Hypothalamus (tissue), 51 donors: ENCODE measurements around the gene TRMU.

Experiments used
- DNase-seq, 51 donors: peaks; one replicate each; lab custom pipeline; 2025; lab: John Stamatoyannopoulos, UW

TRMU gene

DNA sequence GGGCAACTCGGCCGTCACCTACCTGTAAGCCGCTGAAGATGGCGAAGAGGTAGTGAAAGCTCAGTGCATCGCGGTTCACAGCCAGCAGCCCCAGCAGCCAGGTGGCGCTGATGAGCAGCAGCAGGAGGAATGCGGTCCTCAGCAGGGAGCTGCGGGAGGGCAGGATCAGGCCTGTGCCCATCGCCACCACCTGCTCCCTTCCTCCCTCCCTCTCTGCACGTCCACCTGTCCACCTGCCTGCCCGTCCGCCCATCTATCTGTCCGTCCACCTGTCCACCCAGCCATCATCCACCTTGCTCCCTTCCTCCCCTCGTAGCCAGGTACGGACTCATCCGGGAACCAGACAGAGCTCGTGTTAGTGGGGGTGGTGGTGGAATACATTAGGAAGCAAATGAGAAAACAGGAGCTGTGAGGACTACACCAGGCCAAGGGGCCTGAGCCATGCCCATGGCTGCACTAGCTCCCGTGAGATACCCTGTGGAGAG is 32.2 kb downstream of the TRMU start:
- DNase-seq = peak in 9 of 51 donors; percentile 2 to 46 (median 10)

DNA sequence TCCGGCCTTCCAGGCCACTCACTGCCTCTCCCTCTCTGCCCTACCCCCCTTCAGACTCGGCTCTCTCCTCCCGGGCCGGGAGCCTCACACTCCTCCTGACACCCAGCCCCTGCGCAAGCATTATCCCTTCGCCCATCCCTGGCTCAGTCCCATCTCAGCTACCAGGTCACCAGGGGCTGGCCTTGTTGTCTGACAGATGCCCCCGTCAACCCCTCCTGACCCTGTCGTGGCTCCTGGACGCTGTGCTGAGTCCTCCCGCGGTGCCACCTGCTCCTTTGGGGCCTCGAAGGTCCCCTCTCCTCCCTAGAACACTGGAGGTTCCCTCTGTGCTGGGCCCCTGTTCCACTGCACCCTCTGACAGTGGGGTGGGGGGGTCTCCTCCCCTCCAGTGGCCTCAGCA is 32.9 kb downstream of the TRMU start:
- DNase-seq = no peak

DNA sequence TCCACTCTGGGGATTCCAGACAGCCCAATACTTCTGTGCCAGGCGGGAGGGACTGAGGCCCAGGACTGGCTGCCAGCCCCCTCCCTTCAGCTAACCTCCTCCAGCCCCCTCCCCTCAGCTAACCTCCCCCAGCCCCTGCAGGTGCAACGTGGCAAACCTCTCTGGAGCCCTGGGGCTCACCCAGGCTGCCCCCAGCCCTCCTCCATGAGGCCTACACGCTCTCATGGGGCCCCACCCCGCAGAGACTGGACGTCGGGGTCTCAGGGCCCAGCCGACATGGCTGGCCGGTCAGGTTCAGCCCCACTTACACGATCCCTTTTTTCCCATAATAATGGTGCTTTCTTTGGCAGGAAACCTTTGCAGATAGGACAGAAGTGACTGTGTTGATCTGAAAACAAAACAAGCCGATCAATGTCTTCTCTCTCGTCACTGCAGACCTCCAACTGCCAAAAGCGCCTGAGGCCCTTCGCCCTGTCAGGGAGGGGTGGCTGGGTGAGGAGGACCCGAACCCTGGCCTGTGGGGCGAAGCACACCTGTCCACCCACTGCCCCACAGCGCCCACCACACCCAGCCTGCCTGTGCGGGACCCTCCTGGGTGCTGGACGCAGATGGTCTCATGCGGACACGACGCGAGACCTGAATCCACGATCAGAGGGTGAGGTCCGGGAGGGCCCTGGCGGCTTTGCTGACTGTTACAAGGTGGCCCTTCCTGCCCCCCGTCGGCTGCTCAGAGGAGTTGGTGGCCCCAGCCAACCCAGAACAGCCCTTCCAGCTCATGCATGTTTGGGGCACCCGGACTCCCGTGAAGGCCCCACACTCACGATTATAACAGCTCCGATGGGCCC is 33.6 kb downstream of the TRMU start:
- no peak for DNase-seq

DNA sequence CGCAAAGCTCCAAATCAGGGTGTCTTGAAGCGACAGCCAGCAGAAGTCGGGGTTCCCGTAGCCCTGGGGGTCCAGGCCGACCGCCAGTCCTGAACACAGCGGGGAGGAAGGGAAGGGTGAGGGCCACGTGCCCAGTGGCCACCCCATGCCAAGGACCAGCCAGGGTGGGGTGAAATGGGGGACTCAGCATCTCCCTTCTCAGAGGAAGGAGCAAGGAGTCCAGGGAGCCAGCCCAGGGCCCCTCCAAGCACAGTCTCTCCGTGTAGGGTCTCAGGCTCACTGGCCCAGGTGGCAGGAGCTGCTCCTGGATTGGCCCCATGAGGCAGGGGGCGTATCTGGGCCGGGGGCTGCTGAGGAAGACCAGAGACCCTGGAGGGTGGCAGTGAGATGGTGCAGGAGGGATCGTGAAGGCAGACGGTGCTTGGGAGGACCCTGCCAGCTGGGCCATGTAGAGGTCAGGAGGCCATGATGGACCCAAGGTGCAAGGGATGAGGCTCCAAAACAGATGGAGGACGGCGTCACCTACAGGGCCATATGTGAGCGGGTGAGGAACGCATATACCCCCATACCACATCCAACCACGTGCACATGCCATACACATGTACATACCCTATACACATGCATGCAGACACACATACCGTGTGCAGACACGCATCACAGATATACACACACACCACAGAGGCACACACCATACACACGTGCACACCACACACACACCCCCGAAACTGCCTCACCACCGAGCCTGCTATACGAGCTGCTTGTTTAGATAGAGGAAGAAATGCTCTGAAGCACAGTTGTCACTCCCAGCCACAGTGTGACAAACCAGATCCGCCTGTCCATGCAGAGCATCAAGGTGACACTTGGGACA is 34.4 kb downstream of the TRMU start:
- no peak for DNase-seq

DNA sequence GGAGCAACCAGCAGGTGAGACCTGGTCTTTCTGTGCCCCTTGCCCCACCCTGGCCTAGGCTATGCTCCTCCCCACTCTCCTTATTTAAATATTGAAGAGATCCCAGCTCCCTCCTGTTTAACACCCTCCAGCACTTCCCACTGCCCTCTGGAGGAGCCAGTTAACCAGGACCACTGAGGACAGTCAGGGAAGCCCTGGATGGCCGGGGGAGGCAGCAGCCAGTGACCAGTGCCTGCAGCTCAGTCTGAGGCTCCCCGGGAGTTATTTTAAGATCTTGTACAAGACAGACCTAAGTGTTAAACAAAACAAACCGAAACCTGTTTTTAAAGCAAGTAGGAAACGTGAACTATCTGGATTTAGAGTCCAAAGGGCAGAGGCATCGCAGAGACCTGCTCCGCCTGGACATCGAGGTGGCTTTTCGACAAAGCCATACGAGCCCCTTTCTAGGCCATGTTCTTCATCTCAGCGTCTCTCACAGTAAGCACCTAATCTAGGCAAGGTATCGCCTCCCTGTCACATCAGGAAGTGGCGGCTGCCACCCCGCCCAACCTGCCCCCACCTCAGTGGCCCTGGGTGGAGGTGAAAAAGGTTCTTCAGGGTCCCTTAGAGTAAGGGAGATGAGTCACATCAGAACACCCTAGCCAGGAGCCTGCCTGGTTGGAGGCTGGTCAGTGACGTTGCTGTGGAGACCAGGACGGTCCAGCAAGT is 35.2 kb downstream of the TRMU start:
- no peak for DNase-seq

DNA sequence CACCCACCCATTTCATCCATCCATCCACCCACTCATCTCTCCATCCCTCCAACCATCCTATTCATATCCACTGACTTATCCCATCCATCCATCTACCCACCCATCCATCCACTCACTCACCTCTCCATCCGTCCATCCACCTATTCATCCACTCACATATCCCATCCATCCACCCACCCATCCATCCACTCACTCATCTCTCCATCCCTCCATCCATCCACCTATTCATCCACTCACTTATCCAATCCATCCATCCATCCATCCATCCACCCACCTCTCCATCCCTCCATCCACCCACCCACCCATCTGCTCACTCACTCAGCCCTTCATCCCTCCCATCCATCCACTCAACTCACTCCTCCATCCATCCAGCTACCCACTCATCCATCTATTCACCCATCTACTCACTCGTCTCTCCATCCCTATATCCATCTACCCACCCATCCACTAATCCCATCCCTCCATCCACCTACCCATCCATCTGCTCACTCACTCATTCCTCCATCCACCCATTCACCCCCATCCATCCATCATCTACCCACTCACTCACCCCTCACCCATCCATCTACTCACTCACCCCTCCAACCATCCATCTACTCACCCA is 36.2 kb downstream of the TRMU start:
- DNase-seq = no peak

DNA sequence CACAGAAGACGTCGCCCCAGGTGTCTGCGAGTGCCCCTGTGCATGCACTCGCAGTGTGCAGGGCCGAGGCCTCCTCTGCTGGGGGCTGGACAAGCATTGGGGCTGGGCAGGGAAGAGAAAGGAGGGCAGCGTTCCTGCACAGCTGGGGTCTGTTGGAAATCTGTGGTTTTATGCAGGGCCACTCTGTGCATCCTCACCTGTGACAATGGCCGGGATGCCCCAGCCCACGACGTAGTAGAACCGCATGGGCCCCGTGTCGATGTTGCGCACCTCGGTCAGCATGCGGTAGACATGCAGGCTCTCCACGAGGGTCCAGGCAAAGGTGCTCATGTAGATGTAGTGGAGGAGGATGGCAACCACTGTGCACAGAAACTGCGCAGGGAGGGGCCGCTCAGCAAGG is 37.2 kb downstream of the TRMU start:
- DNase-seq = no peak

DNA sequence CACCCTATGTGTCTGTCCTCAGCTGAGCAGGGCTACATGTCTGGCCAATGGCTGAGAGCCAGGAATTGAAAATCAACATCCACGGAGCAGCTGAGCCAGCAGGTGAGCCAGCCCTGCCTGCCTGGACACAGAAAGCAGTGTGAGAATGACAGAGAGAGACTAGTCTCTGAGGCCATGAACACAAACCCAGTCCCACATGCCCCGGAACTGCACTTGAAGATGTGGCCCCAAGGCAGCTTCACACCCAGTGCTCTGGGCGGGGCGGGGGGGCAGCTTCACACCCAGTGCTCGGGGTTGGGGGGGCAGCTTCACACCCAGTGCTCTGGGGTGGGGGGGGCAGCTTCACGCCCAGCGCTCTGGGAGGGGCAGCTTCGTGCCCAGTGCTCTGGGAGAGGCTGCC is 37.6 kb downstream of the TRMU start:
- no peak for DNase-seq

DNA sequence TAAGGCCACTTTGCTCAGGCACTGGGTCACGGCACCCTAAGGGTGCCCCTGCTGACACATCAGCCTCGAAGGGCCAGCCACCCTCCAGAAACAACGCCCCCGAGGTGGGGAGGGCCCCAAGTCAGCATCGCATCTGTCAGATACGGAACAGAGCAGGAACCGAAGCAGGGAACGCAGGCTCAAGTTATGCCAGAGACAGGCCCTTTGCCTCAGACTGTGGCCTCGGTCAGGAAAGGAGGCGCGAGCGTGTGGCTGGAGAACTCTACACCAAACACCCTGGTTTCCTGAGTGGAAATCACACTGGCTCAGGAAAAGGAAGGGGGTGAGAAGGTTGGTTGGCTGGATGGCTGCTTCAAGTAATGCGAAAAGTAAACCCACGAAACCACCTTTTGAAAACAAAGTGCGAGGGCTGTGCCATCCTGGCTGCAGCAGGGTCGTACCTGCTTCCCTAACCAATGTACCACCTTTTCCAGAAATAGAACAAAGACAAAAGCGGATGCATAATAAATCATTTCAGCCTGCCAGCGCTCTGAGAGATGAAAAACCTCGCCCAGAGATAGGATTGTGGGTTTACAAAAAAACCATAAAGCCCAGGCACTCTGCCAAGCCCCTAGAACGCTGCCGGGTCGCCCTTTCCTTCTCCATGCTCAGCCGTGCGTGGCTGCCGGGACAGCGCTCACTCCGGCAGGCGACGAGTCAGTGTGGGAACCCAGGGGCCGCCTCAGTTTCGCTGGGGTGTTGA is 38.6 kb downstream of the TRMU start:
- no peak for DNase-seq

DNA sequence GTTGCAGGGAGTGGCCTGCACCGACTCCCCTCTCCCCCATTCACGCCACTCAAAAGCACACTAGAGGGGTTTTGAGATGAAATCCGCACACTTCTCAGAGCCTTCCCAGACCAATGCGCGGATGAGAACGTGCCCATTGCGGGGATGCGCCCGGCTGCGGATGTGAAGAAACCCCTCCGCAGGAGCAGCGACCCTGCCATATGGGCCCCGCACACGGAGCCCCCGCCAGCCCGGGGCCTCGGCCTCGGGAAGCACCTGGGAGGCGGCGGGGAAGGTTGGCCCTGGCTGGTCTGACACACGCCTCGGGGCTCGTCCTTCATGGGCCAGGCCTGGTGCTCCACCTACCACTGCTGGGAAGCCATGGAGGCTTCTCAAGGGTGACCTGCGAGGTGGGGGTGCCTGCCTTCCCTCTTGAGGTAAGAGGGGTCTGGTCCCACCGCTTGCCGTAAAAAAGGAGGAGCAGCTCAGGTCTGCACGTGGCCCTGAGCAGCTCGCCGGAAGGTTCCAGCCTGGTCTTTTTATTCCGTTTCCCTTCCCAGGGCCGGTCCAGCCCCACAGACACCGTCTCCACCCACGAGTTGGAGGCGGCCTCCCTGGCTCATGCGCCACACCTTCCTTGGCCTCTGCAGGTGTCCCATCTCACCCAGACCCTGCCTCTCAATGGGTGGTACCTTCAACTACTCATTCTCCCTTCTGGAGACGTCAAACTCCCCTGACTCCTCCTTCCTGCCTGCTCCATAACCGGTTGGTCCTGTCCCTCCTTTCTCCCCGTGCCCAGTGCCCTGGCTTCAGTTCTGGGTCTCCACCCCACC is 39.4 kb downstream of the TRMU start:
- DNase-seq = no peak

DNA sequence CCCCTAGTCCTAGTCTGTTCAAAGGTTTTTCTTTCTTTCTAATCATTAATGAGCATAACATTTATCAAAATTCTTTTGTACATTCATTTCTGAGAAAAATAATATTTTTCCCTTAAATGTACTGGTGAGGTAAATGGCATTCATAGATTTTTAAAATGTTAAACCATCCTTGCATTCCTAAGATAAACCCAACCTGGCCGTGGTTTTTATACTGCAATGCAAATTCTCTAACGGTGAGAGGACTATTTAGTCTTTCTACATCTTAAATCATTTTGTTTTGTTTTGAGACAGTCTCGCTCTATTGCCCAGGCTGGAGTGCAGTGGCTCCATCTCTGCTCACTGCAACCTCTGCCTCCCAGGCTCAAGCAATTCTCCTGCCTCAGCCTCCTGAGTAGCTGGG is 40.6 kb downstream of the TRMU start:
- DNase-seq = no peak

DNA sequence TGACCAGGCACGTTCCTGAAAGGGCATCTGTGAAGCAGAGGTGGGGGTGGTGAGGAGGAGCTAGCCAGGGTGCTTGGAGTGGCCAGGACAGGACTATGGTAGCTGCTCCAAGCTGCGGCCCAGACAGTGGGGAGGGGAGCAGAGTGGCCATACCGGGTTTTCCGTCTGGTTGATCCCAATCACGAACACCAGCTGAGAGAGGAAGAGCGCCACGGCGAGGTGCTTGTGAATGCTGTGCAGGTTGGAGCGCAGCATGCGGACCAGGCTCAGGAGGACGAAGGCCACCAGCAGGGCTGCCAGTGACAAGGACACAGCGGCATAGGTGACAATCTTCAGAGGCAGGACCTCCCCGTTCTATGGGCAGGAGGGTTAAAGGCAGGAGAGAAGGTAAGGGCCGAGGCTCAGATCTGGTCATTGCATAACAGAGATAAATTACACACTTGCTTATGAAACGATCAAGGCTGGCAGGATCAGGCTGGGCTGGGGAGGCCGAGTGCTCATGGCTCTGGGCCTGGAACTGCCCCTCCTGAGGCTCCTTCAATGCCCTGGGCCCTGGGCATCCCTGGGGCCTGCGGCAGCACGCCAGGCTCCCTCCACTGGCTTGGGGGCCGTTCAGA is 41.5 kb downstream of the TRMU start:
- DNase-seq = no peak

DNA sequence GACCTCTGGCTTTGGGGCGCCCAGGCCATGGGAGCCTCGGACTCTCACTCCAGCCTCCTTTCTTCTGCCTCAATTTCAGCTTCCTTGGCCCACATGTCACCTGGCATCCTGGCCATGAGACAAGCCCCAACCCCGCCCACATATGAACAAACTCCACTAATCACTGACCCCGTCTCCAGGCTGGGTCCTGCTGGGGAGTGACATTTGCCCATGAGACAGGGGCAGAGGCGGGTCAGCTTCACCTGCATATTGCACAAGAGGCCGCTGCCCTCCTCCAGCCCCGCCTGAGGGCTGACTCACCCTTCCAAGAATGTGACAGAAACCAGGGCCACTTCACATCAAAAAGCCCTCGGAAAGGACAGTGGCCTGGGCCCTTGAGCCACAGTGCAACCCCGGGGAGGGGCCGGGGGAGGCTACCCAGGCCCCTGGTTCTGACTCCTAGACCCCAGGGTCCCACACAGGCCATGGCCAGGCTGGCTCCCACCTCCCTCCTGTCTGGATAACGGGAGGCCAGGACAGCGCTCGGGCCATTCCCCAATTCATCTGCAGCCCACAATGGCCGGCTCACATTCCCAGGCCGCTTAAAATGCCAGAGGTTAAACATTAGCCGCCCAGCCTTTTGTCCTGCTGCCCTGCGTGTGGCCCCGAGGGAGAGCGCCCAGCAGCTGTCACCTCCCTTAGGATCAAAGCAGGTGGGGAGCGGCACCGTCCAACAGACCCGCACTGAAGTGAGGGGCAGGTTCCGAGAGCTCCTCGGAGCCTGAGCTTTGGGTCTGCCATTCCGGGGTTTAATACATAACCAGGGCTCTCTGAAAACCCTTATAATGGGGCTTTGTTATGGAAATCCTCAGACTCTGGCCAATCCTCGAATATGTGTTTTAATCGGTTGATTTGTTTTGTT is 42.3 kb downstream of the TRMU start:
- DNase-seq = no peak

DNA sequence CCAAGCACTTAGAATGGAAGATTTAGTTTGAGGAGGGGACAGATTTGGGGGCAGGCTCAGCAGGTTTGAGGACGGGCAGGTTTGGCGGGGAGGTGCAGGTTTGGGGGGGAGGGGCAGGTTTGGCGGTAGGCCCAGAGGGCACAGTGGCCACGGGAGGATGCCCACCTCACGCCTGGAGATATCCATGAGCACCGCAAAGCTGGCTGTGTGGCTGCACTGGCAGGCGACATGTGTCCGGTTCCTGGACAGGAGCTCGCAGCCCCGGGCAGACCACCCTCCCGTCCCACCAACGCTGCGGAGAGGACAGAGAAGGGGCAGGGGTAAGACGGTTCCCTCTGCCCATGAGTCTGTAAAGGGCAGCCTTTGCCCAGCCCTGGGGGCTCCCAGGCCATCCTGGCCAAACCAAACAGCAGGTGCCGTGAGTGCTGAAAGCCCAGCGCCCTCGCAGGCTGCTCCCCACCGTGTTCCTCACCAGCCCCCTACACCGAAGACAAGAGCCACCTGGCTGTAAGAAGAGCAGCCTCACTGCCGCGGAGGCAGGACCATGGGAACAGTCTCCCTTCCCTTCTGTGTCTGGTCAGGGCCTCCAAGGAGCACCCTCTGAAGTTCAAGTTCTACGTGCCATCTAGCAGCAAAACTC is 43.0 kb downstream of the TRMU start:
- no peak for DNase-seq

DNA sequence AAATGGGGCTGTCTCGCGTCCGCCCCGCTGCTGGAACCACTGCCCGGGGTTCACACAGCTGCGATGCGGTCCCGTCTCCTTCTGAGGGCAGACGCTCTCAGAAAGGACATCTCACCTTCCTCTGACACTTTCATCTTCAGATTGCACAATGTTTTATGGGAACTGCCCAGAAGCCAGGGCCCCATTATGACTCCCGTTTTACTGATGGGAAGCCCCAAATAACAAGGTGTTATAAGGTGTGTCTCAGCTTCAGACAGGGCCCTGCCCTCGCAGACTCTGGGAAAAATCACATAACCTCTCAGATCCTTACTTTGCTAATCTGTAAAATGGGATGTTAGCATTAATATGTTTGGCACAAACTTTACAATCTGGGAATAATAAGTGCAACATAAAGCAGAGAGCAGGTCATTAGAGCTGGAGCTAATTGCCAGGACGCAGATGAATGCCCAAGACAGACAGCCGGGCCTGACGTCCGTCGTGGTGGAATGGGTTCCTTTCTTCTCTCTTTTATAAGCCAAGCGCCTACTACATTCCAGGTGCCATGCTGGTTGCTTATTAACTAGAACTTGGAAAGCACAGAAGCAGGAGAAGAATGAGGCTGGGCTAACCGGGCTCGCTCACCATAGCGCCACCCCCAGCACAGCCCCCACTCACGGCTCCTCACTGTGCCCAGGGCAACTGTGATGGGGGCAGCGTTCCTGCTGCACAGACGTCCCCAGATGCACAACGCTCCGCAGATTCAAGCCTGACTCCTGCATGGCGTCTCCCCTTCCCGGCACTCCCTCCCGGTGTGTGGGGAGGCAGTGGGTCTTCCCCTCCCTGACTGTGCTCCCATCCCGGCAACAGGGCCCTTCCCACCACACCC is 43.8 kb downstream of the TRMU start:
- no peak for DNase-seq

DNA sequence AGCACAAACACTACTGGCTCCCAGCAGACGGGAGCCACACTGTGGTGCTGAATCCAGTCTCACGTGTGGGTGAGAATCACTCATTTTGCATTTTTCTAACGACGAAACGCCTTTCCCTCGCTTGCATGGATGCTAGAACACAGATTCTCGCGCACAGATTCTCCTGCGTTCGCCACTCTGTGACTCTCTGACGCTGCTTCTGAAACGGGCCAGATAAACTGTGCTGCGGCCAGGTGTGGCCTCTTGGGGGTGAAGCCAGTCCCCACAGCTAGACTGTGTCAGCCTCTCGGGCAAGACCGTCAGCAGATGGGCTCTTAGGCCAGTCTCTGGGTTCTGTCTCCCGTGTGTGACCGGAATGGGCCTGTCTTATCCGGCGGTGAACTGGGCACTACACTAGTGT is 44.6 kb downstream of the TRMU start:
- DNase-seq = no peak
